Measurements from ENCODE around the gene UBXN11.
"Not testable (repeated sequence)": the region's sequence is repeated elsewhere in the genome, so short reads cannot be mapped to it uniquely, and the experiment has no call there.

The UBXN11 gene

DNA sequence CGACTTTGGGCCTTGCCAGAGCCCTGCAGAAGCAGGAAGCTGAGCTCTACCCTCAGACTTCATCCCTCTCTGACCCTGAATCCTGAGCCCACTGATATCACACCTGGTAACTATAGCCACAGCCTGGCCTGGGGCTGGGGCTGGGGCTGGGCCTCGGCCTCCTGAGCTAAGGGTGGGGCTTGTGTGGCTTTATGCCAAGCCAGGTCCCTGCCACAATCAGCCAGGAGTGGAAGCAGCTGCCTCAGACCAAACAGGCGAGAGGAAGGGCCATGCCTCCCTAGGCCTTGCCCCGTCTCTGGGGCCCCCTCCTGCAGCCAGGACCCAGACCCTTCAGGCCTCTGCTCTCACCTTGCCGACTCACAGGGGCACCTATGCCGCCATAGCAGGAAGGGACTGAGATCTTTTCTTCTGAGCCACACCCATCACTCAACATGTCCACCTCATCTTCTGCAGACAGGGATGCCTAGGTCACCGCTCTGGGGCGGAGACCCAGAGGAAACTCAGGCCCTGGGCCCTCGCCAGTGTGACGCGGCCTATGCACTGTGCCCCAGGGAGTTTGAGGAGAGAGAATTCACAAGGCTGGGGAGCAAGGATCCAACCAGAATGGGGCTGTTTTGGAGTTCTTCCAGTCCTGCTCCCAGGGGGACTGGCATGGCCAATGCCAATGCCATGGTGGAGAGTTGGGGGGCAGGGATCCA, 5.7 kb downstream of the UBXN11 start:
- no peak for DNase-seq

DNA sequence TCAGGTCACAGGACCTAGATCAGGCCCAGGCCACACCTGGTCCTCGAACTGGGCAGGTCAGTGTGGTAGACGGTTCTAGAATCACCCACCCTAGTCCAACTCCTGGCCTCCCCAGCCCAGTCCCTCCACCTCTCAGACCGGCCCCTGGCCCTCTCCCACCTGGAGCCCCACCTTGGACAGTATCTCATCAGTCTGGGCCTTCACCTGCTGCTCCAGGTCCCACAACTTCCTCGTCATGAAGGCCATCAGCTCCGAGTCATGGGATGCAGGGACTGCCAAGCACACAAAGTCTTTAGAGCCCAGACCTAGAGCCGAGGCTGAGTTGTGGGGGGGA, 8.7 kb downstream of the UBXN11 start:
- no peak for DNase-seq

DNA sequence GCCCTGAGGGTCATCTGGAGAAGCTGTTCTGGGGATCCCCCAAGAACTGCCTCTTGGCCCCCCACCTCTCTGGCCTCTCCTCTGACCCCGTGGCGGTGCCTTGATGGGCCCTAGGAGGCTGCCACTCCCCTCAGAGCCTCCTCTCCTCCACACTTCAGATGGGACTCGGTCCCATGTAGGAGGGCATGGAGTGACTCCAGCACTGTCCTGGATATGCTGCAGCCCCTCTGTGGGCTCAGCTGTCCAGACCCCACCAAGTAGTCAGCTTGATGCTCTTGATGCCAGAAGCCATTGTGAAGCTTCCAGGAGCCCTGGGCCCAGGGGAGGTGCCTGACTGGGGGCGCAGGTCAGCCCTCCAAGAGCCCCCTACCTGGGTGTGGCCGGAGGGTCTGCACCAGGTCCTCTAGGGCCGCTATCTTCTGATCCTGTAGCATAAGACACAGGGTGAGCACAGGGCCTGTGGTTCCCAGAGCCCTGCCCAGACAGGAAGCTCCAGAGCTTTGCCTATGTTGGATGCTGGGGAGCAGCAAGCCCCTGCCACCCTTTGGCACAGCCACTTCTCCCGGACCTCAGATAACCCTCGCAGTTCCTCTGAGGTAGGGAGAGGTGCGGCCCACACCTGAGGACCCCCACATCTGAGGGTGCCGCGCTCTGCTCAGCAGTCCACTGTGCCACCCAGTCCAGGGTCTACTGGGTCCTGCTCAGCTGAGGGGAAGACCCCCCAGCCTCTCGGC, 9.2 kb downstream of the UBXN11 start:
- DNase-seq = no peak

DNA sequence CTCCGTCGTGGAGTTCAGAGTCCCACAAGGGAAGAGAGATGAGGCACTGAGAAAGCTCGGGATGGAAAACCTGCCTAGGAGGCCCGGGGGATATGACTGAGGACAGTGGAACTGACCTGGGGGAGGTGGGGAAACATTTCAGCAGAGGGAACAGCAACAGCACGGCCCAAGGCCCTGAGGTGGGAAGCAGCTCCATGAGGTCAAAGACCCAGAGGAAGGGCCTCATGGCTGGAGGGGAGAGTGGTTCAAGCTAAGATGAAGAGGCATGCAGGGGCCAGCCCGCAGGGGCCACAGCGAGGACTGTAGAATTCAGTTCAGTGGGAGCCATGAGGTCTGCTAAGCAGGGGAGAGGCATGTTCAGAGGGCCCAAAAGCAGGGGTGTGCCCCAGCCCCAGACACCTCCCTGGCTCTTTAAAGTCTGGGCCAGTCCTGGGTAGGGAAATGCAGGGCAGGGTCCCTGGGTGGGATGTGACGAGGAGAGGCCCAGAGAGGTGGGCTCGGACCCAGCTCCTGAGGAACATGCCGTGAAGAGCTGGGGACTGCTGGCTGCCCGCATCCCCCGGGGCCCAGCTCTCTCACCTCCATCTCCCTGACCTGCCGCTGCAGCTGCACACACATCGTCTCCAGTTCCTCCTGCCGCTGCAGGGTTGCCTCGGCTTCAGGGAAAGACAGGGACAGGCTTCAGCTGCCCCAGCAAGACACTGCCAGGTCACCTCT, 9.9 kb downstream of the UBXN11 start:
- DNase-seq = no peak

DNA sequence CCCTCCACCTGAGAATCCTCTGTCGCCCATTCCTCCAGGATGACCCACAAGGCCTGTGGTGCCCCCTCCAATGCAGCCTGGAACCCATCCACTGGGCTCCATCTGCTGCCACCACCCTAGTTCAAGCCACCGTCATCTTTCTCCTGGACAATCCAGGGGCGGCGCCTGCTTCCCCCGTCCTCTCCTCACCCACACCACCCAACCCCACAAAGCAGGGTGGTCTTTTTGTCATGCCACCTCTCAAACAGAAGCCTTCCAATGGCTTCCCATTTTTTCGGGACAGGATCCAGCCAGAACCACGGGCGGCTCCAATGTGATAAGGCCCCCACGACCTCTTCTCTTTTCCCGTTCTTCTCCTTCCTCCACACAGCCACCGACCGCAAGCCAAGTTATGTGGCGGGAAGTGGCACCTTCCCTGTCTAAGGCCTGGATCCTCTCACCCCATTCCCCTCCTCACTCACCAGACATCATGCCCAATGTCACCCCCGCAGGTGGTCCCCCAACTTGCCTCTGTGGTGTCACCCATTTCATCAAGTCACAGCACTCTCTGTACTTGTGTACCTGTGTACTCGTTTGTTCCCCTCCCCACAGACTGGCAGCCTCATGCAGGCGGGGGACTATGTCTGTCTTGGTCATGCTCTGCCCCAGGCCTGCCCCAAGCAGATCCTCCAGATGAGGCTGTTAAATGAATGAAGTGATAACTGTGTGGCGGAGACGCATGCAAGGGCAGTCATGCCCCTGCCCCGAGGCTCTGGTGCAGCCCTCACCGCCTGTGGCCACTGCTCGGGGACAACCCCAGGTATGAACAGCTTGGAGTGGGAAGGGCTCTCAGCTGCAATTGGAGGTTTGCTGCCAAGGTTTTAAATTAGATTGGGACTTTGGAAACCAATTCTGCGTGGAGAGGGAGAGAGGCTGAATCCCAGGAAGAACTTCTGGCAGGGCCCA, 11.0 kb downstream of the UBXN11 start:
- no peak for DNase-seq

DNA sequence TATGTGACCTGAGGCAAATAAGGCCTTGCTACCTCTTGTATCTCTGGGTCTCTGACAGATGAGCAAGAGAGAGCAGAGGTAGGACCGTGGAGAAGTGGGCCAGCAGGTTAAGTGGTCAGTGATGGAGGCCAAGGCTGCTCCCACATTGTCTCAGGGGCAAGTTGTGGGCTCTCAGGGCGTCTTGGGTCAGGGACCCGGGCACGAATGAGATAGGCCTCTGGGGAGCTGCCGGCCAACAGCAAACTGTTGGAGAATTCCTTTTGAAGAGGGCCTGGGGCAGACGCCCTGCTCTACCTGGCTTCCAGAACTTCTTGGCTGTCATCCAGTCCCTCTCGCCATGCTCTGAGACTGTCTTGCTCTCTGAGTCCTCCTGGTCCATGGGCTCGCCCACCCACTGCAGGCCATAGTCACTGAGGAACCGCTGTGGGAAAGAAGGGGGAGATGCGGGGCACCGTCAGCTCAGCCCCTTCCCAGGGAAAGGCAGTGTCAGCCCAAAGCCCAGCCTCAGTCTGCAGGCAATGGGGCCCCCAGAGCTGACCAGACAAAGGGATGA, 12.4 kb downstream of the UBXN11 start:
- DNase-seq = no peak

DNA sequence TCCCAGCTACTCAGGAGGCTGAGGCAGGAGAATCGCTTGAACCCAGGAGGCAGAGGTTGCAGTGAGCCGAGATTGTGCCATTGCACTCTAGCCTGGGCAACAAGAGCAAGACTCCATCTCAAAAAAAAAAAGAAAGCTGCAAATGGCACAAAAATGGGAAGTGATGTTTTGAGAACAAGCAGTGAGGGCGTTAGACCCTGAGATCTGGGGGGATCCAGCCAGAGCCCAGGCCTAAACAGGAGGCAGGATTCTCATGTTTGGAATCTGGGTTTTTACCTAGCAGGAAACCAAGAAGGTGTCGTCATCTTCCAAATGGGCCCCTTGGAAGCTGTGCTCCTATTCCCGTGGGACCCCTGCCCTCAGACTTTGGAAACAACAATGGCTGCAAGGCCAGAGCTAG, 13.7 kb downstream of the UBXN11 start:
- DNase-seq = not testable (repeated sequence)

DNA sequence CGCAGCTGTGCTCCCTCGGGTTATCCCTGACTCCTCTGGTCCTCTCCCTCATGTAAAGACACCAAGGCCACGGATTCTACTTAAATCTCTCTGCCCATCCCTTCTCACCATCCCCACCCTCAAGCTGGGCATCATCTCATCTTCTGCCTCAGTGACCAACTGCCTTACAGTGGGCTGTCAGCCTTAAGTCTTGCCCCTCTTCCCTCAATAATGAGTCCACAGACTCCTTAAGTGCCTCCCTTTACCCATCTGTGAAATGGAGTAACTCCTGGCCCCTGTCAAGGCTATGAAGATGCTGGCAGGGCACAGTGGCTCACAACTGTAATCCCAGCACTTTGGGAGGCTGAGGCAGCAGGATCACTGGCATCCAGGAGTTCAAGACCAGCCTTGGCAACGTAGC, 14.5 kb downstream of the UBXN11 start:
- no peak for DNase-seq

DNA sequence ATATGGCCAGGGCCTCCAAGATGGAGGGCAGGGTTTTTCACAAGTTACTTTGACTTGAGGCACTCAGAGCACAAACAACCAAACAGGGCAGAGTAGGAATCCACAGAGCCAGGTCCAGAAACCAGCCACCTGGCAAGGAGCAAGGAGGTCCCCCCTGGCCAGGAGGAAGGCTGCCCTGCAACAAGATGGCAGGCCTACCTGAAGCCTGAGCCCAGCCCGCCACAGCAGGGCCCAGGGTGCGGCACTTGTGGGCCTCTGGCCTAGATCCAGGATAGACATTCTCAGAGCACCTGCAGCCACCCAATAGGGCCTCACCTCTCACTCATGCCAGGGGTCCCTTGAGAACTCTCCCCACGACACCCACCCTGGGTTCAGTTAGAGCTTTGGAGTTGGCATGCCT, 15.0 kb downstream of the UBXN11 start:
- DNase-seq = no peak

DNA sequence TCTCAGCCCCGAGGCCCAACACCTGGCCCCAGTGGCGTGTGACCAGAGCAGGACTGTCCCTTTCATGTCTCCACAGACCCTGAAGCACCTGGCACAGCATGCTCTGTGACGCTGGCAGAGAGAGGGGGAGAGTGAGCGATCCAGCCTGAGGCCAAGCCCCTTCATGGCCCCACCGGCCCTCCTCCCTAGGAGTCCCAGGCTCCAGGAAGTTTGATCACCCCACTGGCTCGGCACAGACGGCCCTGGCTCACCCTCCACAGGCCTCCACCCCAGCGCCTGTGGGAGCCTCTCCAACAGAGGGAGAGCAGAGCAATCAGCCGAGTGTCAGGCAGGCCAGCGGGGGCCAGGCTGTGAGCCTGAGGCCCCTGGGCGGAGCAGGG, 15.6 kb downstream of the UBXN11 start:
- DNase-seq = no peak

DNA sequence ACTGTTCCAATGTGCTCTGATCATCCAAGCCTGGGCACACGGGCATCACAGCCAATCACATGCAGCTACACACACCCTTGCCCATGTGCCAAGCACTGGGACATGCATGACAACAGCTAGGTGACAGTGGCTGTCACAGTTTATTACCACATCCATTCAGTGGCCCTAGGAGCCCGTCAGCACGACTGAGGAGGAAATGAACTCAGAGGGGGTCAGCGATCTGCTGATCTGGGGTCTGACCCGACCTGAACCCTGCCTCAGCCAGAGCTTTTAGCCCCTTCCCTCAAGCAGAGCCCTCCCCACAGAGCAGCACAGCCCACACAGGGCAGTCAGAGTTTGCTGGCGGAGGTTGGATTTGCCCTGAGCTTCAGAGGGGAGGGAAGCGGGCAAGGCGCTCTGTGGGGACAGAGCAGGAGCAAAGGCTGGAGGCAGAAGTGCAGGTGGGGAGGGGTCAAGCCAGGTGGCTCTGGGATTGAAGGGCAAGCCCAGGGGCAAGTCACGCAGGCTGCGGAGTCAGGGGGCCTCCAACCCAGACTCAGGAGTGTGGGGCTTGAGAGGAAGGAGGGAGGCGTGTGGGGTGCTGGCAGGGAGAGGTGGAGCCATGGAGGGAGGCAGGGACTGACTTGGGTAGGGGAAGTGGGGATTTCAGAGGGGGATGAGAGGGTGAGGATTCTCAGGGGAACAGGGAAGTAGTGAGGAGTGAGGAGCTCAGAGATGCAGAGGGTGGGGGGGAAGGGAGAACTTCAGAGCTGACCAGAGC, 16.1 kb downstream of the UBXN11 start:
- DNase-seq = no peak

DNA sequence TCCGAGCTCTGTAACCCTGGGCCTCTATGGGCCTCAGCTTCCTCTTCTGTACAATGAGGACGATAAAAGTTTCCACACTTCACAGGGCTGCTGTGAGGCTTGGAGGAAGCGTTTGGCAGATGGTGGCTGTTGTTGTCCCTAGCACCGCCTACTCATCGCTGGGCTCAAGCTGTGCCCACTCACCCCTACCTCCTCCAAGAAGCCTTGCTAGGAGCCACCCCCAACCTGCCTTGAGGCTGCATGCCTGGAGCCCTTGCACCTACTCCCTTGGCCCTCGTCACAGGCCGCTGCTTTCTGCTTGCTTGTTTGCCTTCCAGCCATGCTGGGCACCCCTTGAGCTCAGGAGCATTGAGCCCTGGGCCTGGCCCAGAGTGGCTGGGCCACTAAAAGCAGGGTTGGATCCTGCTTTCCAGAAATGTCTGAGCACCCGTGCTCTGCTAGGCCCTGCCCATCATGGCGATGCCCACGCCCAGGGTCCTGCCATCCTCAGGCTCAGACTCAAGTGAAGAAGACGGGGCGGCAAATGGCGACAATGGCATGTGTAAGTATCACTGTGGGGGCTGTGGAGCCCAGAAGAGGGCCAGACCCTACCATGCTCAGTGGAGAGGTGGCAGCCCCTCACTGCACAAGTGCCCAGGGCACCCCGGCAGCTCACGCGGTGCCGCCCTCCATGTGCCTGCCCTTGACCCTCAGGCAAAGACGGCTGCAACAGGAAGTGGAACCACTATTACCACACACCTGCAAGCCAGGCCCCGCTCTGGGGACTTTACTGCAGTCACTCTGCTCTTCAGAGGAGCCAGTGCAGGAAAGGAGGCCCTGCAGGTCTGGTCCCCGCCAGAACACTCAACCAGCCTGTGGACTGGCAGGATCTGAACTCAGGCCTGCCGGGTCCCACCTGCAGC, 17.0 kb downstream of the UBXN11 start:
- no peak for DNase-seq

DNA sequence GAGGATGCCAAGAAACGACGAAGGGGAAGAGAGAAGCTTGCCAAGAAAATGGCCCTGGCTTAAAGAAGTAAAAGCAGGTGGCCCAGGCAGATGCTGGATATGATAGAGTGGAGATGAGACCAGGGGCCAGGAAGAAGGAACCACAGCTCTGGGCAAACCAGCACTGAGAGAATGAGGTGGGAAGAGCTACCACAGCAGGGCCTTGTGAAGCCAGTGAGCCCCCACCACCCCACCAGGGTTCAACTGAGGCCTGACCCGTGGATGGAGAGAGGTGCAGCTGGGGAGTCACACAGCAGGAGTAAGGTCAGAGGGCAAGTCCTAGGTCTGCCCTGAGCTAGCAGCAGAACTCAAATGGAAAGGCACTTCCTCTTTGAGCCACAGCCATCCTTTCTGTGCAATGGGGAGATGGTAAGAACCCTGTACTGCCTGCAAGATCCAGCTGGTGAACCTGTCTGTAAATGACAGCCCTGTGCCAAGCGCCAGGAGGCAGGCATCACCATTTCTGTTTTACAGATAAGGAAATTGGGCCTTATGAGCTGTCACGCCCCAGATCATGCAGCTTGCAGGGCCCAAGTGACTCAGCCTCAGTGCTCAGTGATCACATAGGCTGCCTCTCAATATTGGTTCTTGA, 18.0 kb downstream of the UBXN11 start:
- no peak for DNase-seq

DNA sequence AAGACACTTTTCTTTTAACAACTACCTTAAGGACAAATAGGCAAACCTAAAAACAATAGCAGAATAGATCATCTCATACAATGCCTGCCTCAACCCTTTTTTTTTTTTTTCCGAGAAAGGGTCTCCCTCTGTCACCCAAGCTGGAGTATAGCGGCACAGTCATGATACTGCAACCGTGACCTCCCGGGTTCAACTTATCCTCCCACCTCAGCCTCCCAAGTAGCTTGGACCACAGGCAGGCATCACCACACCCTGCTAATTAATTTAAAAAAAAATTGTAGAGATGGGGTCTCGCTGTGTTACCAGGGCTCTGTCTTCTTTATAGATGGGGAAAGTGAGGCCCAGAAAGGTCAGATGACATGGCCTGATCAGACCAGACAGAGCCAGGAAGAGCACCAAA, 18.6 kb downstream of the UBXN11 start:
- no peak for DNase-seq

DNA sequence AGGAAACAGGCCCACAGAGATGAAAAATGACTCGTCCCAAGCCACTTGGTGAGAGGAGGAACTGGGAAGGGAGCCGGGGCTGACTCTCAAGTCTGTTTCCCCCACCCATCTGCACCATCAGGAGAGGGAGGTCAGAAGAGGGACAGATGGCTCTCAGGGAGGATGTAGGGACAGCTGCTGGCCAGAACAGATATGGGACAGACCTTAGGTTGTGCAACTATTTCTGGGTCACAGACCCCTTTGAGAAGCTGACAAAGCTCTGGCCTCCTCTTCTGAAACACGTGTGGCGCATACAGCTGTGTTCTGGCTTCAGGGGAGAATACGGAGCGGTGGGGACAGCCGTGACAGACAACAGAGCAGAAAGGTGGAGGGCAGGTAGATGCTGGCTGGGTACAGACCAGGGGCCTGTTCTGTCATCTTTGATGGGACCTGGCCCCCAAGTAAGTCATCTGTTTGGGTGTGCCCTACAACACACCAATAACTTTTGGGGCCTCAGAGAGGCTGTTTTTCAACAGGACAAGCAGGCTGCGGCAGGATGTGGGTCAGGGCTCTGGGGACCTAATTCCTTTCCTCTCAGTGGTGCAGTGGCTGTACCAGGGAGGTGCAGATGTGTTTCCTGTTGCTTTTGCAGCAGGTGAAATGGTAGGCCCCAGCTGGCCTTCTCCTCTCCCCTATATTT, 19.3 kb downstream of the UBXN11 start:
- DNase-seq = no peak

DNA sequence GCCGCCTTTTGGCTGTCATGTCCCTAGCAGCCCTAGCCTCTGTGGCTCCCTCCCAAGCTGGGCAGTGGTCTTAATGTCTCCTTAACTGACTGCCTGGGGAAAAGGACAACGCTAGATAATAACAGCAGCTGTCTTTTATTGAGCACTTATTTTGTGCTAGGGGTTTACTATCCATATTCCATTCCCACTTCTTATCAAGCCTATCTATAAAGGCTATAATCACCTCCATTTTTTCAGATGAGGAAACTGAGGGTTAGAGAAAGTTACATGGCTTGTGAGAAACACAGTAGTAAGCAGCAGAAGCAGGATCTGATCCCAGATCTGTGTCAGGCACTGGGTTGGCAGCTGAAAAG, 20.4 kb downstream of the UBXN11 start:
- DNase-seq = no peak

DNA sequence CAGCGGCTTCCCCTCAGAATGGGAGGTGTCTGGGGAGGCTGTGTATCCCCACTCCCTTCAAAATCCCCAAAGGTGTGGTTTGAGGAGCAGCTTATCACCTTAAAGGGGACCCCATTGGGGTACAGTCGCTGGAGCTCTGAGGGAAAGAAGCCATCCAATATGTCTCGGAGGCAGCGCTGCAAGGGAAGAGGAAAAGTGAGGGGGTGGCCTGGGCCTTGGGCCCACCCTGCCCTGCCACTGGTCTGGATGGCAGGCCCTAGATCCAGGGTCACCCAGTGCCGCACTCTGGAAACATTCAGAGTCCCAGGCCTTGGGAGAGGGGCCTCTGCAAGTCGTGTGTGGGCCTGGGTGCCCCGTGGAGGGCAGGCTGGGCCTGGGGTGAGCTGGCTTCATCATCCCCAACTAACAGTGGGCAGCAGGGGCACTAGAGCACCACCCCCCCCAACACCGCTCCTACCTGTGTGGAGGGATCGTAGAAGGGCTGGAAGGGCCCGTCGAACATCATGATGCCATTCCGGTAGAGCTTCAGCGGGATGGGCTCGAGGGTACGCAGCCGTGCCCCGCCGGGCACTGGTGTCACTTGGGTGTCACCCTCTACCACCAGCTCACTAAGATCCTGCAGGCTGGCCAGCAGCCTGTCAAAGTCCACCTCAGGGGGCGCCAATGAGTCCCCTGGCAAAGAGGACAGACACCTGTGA, 20.9 kb downstream of the UBXN11 start:
- DNase-seq = peak in 1 of 2 experiments; percentile 1

DNA sequence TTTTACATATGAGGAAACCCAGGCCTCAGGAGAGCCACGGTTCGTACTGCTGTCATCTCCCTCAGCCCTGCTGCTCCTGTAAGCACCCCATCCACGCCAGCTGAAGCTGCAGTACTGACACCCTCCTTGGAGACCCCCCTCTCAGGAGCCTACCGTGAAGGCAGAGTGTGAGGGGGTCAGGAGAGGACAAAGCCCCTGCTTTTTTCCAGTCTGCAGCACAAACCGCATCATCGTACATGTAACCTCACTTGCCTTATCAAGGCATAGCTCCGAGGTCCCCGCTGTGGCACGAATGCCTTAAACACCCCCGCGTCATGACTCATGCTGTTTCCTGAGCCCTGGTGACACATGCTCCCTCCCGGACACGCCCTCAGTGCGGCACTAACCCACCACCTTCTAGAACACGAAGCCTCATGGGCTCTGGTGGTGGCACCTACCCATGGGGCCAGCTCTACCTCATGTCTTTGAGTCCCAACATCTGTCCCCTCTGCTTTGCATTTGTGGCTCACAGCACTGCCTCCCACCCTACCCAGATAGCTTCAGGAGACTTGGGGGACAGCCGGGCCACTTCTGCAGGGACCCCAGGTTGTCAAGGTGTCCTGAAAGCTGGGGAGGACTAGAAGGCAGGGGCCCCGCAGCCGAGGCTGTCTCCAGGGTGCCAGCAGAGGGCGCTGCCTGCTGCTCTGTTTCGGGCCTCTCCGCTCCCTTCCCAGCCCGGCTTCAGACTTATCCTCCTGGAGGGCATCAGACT, 21.7 kb downstream of the UBXN11 start:
- DNase-seq = peak in 1 of 2 experiments; percentile 35
